Measurements from ENCODE around the gene PBXIP1.
"Not testable (repeated sequence)": the region's sequence is repeated elsewhere in the genome, so short reads cannot be mapped to it uniquely, and the experiment has no call there.

DNA sequence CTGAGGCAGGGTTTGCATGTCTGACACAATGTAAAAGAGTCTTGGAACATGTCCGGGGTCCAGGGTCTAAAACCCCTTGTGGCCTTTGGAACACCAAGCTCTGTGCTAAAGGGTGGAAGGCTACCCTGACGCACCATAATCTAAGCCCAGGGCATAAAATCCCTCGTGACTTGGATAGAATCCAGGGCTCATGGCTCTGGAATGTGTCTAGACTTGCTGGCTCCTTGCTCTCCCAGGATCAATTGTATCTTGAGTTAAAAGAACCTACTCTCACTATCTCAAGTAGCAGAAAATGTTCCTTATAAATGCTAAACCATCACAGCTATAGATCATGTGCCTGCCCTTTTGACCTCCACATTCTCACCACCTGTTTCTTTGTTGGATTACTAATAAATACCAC, 47.8 kb downstream of the PBXIP1 start:
- TF ChIP-seq, protein P1, sequence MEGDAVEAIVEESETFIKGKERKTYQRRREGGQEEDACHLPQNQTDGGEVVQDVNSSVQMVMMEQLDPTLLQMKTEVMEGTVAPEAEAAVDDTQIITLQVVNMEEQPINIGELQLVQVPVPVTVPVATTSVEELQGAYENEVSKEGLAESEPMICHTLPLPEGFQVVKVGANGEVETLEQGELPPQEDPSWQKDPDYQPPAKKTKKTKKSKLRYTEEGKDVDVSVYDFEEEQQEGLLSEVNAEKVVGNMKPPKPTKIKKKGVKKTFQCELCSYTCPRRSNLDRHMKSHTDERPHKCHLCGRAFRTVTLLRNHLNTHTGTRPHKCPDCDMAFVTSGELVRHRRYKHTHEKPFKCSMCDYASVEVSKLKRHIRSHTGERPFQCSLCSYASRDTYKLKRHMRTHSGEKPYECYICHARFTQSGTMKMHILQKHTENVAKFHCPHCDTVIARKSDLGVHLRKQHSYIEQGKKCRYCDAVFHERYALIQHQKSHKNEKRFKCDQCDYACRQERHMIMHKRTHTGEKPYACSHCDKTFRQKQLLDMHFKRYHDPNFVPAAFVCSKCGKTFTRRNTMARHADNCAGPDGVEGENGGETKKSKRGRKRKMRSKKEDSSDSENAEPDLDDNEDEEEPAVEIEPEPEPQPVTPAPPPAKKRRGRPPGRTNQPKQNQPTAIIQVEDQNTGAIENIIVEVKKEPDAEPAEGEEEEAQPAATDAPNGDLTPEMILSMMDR (IDR thresholded peaks at IDR 0.05; ENCODE audit: low read depth, low read length), result not testable (repeated sequence)
- not testable (repeated sequence) for TF ChIP-seq EZH2phosphoT487 (IDR thresholded peaks at IDR 0.05; ENCODE audit: low read depth)

Data from OCI-LY3 (cell line).